H9 (cell line): ENCODE measurements around the gene KATNIP. TPM values are rescaled to one million over a fixed set of nuclear protein-coding genes. Genes with fewer than 3 reads are reported as not detected.

Experiments used
- DNase-seq: peaks from one replicate; pipeline ENCODE4 v3.0.0-alpha.2; 2017
- H2AFZ ChIP-seq: one replicate; pipeline ENCODE4 v1.6.1; 2013; ENCODE audit warnings: mild to moderate bottlenecking, low read length, control low read depth, moderate library complexity
- H2AK5ac ChIP-seq: 2 replicates; pipeline ENCODE4 v1.6.1; 2013; ENCODE audit warnings: low read length, control low read depth, mixed read lengths; ENCODE audit not compliant: insufficient read length
- H2BK120ac ChIP-seq: one replicate; pipeline ENCODE4 v1.6.1; 2013; ENCODE audit warnings: low read depth, mild to moderate bottlenecking, low read length, control low read depth, inconsistent platforms; ENCODE audit not compliant: poor library complexity, severe bottlenecking
- H2BK12ac ChIP-seq: 2 replicates; pipeline ENCODE4 v1.6.1; 2013; ENCODE audit warnings: low read length, control low read depth, mixed read lengths, low read depth; ENCODE audit not compliant: insufficient read length
- H2BK15ac ChIP-seq: 2 replicates; pipeline ENCODE4 v1.6.1; 2013; ENCODE audit warnings: low read depth, low read length, control low read depth
- H2BK20ac ChIP-seq: one replicate; pipeline ENCODE4 v1.6.1; 2013; ENCODE audit warnings: low read depth, mild to moderate bottlenecking, low read length, control low read depth, inconsistent platforms; ENCODE audit not compliant: poor library complexity, severe bottlenecking
- H2BK5ac ChIP-seq: 2 replicates; pipeline ENCODE4 v1.6.1; 2013; ENCODE audit warnings: low read length, control low read depth, mixed read lengths; ENCODE audit not compliant: insufficient read length
- H3K14ac ChIP-seq: 2 replicates; pipeline ENCODE4 v1.6.1; 2013; ENCODE audit warnings: low read length, control low read depth; ENCODE audit not compliant: insufficient read depth
- H3K18ac ChIP-seq: 2 replicates; pipeline ENCODE4 v1.6.1; 2013; ENCODE audit warnings: low read depth, mild to moderate bottlenecking, mixed read lengths, low read length, control low read depth; ENCODE audit not compliant: insufficient read length
- H3K23ac ChIP-seq: 2 replicates; pipeline ENCODE4 v1.6.1; 2013; ENCODE audit warnings: low read length, control low read depth, mixed read lengths, low read depth; ENCODE audit not compliant: insufficient read length
- H3K23me2 ChIP-seq: 2 replicates; pipeline ENCODE4 v1.6.1; 2013; ENCODE audit warnings: low read depth, mild to moderate bottlenecking, mixed read lengths, low read length, control low read depth; ENCODE audit not compliant: insufficient read length, poor library complexity, severe bottlenecking
- H3K27ac ChIP-seq: 2 replicates; pipeline ENCODE4 v1.5.1; 2013; ENCODE audit warnings: low read length, control low read depth, mixed read lengths, low read depth; ENCODE audit not compliant: insufficient read length
- H3K27me3 ChIP-seq: 2 replicates; pipeline ENCODE4 v1.6.1; 2013; ENCODE audit warnings: low read length, control low read depth, inconsistent platforms; ENCODE audit not compliant: insufficient read depth
- H3K4ac ChIP-seq: 2 replicates; pipeline ENCODE4 v1.6.1; 2013; ENCODE audit warnings: low read depth, mild to moderate bottlenecking, control low read depth, inconsistent platforms, low read length, moderate library complexity
- H3K4me1 ChIP-seq: 2 replicates; pipeline ENCODE4 v1.6.1; 2013; ENCODE audit warnings: low read length, control low read depth, inconsistent platforms; ENCODE audit not compliant: insufficient read depth
- H3K4me2 ChIP-seq: 2 replicates; pipeline ENCODE4 v1.6.1; 2013; ENCODE audit warnings: low read length, control low read depth, mixed read lengths; ENCODE audit not compliant: insufficient read length, insufficient read depth
- H3K56ac ChIP-seq: 2 replicates; pipeline ENCODE4 v1.6.1; 2013; ENCODE audit warnings: low read depth, mild to moderate bottlenecking, mixed read lengths, low read length, control low read depth; ENCODE audit not compliant: insufficient read length
- H3K79me1 ChIP-seq: 2 replicates; pipeline ENCODE4 v1.6.1; 2013; ENCODE audit warnings: low read depth, mild to moderate bottlenecking, moderate library complexity, low read length, control low read depth, inconsistent platforms; ENCODE audit not compliant: insufficient read depth, poor library complexity, severe bottlenecking
- H3K79me2 ChIP-seq: 2 replicates; pipeline ENCODE4 v1.6.1; 2013; ENCODE audit warnings: low read length, control low read depth, inconsistent platforms; ENCODE audit not compliant: insufficient read depth
- H3K9ac ChIP-seq: 2 replicates; pipeline ENCODE4 v1.6.1; 2013; ENCODE audit warnings: low read length, control low read depth, mixed read lengths; ENCODE audit not compliant: insufficient read length; ENCODE audit errors: extremely low read depth
- H3K9me3 ChIP-seq: one replicate; pipeline ENCODE4 v1.6.1; 2013; ENCODE audit warnings: low read depth, low read length, inconsistent platforms; ENCODE audit not compliant: control insufficient read depth
- H3T11ph ChIP-seq: one replicate; pipeline ENCODE4 v1.6.1; 2013; ENCODE audit warnings: mild to moderate bottlenecking, low read length, control low read depth, inconsistent platforms
- H4K20me1 ChIP-seq: one replicate; pipeline ENCODE4 v1.6.1; 2013; ENCODE audit not compliant: control insufficient read depth, insufficient read length, insufficient read depth
- H4K5ac ChIP-seq: 2 replicates; pipeline ENCODE4 v1.6.1; 2013; ENCODE audit warnings: low read depth, mild to moderate bottlenecking, mixed read lengths, low read length, control low read depth; ENCODE audit not compliant: insufficient read length
- H4K8ac ChIP-seq: replicated peaks from 2 replicates; pipeline ENCODE4 v1.6.1; 2013; ENCODE audit warnings: low read length, control low read depth, mixed read lengths, low read depth; ENCODE audit not compliant: insufficient read length
- H4K91ac ChIP-seq: 2 replicates; pipeline ENCODE4 v1.6.1; 2013; ENCODE audit warnings: low read depth, mild to moderate bottlenecking, moderate library complexity, mixed read lengths, low read length, control low read depth; ENCODE audit not compliant: insufficient read length
- H3K27ac Mint-ChIP-seq, 3 experiments: 2 replicates in 2 of 3; 3 replicates in 1 of 3; pipeline ENCODE4 v1.8.0; 2020 to 2021; ENCODE audit warnings: mixed read lengths in 3 of 3, mild to moderate bottlenecking in 1 of 3, moderate library complexity in 1 of 3
- H3K27me3 Mint-ChIP-seq: 2 replicates; pipeline ENCODE4 v1.8.0; 2021; ENCODE audit warnings: low read depth, mild to moderate bottlenecking, moderate library complexity, mixed read lengths
- H3K36me3 Mint-ChIP-seq, 3 experiments: 2 replicates in 2 of 3; 3 replicates in 1 of 3; pipeline ENCODE4 v1.8.0; 2020 to 2021; ENCODE audit warnings: low read depth in 3 of 3, mixed read lengths in 3 of 3; ENCODE audit not compliant: insufficient read depth in 1 of 3
- H3K4me1 Mint-ChIP-seq, 2 experiments: 2 replicates each; pipeline ENCODE4 v1.8.0; 2020; ENCODE audit warnings: mixed read lengths in 2 of 2
- H3K4me3 Mint-ChIP-seq, 2 experiments: 2 replicates in 1 of 2; 3 replicates in 1 of 2; pipeline ENCODE4 v1.8.0; 2020 to 2021; ENCODE audit warnings: mild to moderate bottlenecking in 2 of 2, mixed read lengths in 2 of 2, moderate library complexity in 1 of 2
- H3K9me3 Mint-ChIP-seq, 2 experiments: 2 replicates in 1 of 2; 3 replicates in 1 of 2; pipeline ENCODE4 v1.8.0; 2020; ENCODE audit warnings: mild to moderate bottlenecking in 2 of 2, mixed read lengths in 2 of 2, moderate library complexity in 1 of 2
- WGBS: extraction: QIAGEN DNeasy Blood & Tissue Kit; methylation state at CpG from one replicate; pipeline ENCODE4 v1.1.7; 2013; ENCODE audit warnings: missing lambda C conversion rate, low lambda C conversion rate, mixed read lengths; ENCODE audit not compliant: insufficient read length; ENCODE audit errors: extremely low coverage; 5-methylcytosine and 5-hydroxymethylcytosine counted together
- total RNA-seq: library from RNA; stranded (reverse); gene quantifications from 2 replicates; pipeline ENCODE4 v1.2.1, GENCODE V29; 2021
- TF ChIP-seq, protein P1 (sequence below): fragments of 200-600 bp; sonication (generic); conservative IDR thresholded peaks from 3 replicates; pipeline ENCODE4 v1.8.0; 2021; ENCODE audit warnings: antibody characterized with exemption, mild to moderate bottlenecking

The KATNIP gene
- total RNA-seq, 1 experiment from 2014 or later, result 13.2 TPM

DNA sequence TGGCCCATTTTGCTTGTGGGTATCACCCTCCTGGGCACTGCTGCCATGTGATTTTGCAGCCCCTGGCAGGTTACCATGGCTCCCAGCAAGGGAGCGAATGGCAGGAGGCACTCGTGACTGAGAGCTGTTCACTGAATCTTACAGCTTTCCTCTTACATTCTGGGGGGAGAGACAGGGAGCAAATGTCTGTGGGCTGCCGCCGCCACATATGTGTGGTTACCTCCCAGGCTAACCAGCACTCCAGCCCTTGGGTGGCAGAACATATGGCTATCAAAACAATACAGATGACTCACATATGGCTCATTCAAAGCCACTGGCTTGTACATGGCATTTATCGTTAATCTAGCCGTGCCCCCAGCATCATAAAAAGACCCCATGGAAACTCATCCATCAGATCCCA, 20.0 kb upstream of the KATNIP start:
- no peaks in the 10 kb centered on the region for H3K9me3 ChIP-seq
- H3K27ac ChIP-seq, result no peak overlapping the region
- no peaks in the 10 kb centered on the region for H3K4me1 ChIP-seq
- H3K9ac ChIP-seq, result no peak overlapping the region
- TF ChIP-seq, protein P1, sequence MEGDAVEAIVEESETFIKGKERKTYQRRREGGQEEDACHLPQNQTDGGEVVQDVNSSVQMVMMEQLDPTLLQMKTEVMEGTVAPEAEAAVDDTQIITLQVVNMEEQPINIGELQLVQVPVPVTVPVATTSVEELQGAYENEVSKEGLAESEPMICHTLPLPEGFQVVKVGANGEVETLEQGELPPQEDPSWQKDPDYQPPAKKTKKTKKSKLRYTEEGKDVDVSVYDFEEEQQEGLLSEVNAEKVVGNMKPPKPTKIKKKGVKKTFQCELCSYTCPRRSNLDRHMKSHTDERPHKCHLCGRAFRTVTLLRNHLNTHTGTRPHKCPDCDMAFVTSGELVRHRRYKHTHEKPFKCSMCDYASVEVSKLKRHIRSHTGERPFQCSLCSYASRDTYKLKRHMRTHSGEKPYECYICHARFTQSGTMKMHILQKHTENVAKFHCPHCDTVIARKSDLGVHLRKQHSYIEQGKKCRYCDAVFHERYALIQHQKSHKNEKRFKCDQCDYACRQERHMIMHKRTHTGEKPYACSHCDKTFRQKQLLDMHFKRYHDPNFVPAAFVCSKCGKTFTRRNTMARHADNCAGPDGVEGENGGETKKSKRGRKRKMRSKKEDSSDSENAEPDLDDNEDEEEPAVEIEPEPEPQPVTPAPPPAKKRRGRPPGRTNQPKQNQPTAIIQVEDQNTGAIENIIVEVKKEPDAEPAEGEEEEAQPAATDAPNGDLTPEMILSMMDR, result no peak
- H3K79me2 ChIP-seq, result no peaks in the 10 kb centered on the region
- H3K27me3 ChIP-seq, result no peaks in the 10 kb centered on the region
- H4K5ac ChIP-seq, result no peak overlapping the region
- Mint-ChIP-seq H3K9me3 (no peaks in the 10 kb centered on the region; a peak in 1 of 5 replicates), H3K27ac (no peak overlapping the region), H3K36me3 (peaks cover 45 to 93% (median 92%) of the 10 kb centered on the region in 3 experiments; a peak in 6 of 7 replicates), H3K27me3 (no peaks in the 10 kb centered on the region; the same call in 1 of the 2 replicates), H3K4me1 (no peaks in the 10 kb centered on the region), H3K4me3 (no peak overlapping the region)
- no peak overlapping the region for H3K4ac ChIP-seq
- H3T11ph ChIP-seq, result no peak overlapping the region
- no peak overlapping the region for H2AK5ac ChIP-seq
- no peak overlapping the region for H3K18ac ChIP-seq
- H4K20me1 ChIP-seq, result no peaks in the 10 kb centered on the region
- no peak overlapping the region for H3K14ac ChIP-seq
- no peak overlapping the region for H2BK12ac ChIP-seq
- H2BK15ac ChIP-seq, result no peak overlapping the region
- no peak overlapping the region for H2BK20ac ChIP-seq
- H2AFZ ChIP-seq, result no peak overlapping the region
- WGBS, result no CpG with 5 or more reads among the region's 6 CpGs
- no peak overlapping the region for H3K56ac ChIP-seq
- H4K8ac ChIP-seq, result no peak overlapping the region
- H2BK5ac ChIP-seq, result no peak overlapping the region
- H4K91ac ChIP-seq, result no peak overlapping the region
- no peaks in the 10 kb centered on the region for H3K79me1 ChIP-seq
- H3K23me2 ChIP-seq, result no peaks in the 10 kb centered on the region
- no peak overlapping the region for H2BK120ac ChIP-seq
- H3K4me2 ChIP-seq, result no peak overlapping the region
- DNase-seq, result no peak
- H3K23ac ChIP-seq, result no peak overlapping the region
